PC-9 (cell line): Measurements from ENCODE around the gene HINT2. TPM values are rescaled to one million over a fixed set of nuclear protein-coding genes. Genes with fewer than 3 reads are reported as not detected.

ENCODE experiments used
- BruUV-seq: library from RNA; stranded (reverse); fragments of 400-500 nt; replicated peaks from 2 replicates; lab custom pipeline; 2021; lab: Mats Ljungman, UMichigan
- CTCF ChIA-PET: fragments of 300-600 bp; sonication (Branson Sonifier 250); formaldehyde crosslinking; loops from one replicate; lab custom pipeline; 2022; ENCODE audit warnings: antibody characterized with exemption; lab: Charles Lee
- POLR2A ChIA-PET: fragments of 300-600 bp; sonication (Branson Sonifier 250); formaldehyde crosslinking; loops from one replicate; lab custom pipeline; 2022; ENCODE audit warnings: antibody characterized with exemption; ENCODE audit not compliant: unreplicated experiment; lab: Charles Lee
- DNase-seq, 2 experiments: peaks; one replicate each; pipeline versions ENCODE4 v3.0.0 to v3.0.0-alpha.2; 2015 to 2022; ENCODE audit warnings: mixed read lengths in 1 of 2
- H2AFZ ChIP-seq: fragments of 200-600 bp; sonication (generic); 2 replicates; pipeline ENCODE4 v1.8.1; 2017; ENCODE audit warnings: antibody characterized with exemption
- H3F3A ChIP-seq: fragments of 200-600 bp; sonication (generic); 2 replicates; pipeline ENCODE4 v1.8.1; 2017; ENCODE audit warnings: antibody characterized with exemption, mild to moderate bottlenecking, low read depth; ENCODE audit not compliant: insufficient read depth
- H3K27ac ChIP-seq: fragments of 200-600 bp; sonication (generic); 2 replicates; pipeline ENCODE4 v1.6.1; 2016; ENCODE audit warnings: mixed run types
- H3K27me3 ChIP-seq: fragments of 200-600 bp; sonication (generic); 2 replicates; pipeline ENCODE4 v1.6.1; 2016; ENCODE audit warnings: low read depth, mixed run types; ENCODE audit not compliant: insufficient read depth
- H3K36me3 ChIP-seq: fragments of 200-600 bp; sonication (generic); 2 replicates; pipeline ENCODE4 v1.6.1; 2016; ENCODE audit warnings: low read depth, mixed run types
- H3K4me1 ChIP-seq: fragments of 200-600 bp; sonication (generic); replicated peaks from 2 replicates; pipeline ENCODE4 v1.6.1; 2016; ENCODE audit warnings: mixed run types; ENCODE audit not compliant: insufficient read depth
- H3K4me2 ChIP-seq: fragments of 200-600 bp; sonication (generic); 2 replicates; pipeline ENCODE4 v1.6.1; 2017; ENCODE audit warnings: mixed run types
- H3K4me3 ChIP-seq: fragments of 200-600 bp; sonication (generic); 2 replicates; pipeline ENCODE4 v1.6.1; 2016; ENCODE audit warnings: mixed run types
- H3K79me2 ChIP-seq: fragments of 200-600 bp; sonication (generic); 2 replicates; pipeline ENCODE4 v1.6.1; 2017; ENCODE audit warnings: low read depth, mixed run types
- H3K9me2 ChIP-seq: fragments of 200-600 bp; sonication (generic); 2 replicates; pipeline ENCODE4 v1.8.1; 2017; ENCODE audit warnings: mild to moderate bottlenecking; ENCODE audit not compliant: insufficient read depth
- H3K9me3 ChIP-seq: fragments of 200-600 bp; sonication (generic); 2 replicates; pipeline ENCODE4 v1.8.1; 2016; ENCODE audit warnings: low read depth; ENCODE audit not compliant: insufficient read depth
- H4K20me1 ChIP-seq: fragments of 200-600 bp; sonication (generic); 2 replicates; pipeline ENCODE4 v1.8.1; 2017; ENCODE audit not compliant: insufficient read depth
- EZH2 ChIP-seq: fragments of 200-600 bp; sonication (generic); IDR thresholded peaks from 2 replicates; pipeline ENCODE4 v1.8.0; 2017; ENCODE audit warnings: antibody characterized with exemption, low read depth
- intact Hi-C: fragments of 100-400 bp; cut with micrococcal nuclease; formaldehyde crosslinking; loops from one replicate; pipeline ENCODE4 v1.10.0; 2022; ENCODE audit not compliant: unreplicated experiment
- total RNA-seq: library from RNA; stranded (reverse); gene quantifications from 2 replicates; pipeline ENCODE4 v1.2.3, GENCODE V29; 2021
- TF ChIP-seq, protein P1 (sequence below): fragments of 200-600 bp; sonication (generic); conservative IDR thresholded peaks from 2 replicates; pipeline ENCODE4 v1.6.1; 2017; ENCODE audit warnings: mixed run types, antibody characterized with exemption, mild to moderate bottlenecking, moderate library complexity

HINT2 gene
- total RNA-seq, 1 experiment from 2014 or later = 53.1 TPM

- TSS peak; percentile 69 for BruUV-seq
- H4K20me1 ChIP-seq = no peaks in the 10 kb centered on the region
- no peaks in the 10 kb centered on the region for H3K9me3 ChIP-seq
- no peaks in the 10 kb centered on the region for H3K27me3 ChIP-seq
- H2AFZ ChIP-seq = no peak overlapping the region
- POLR2A ChIA-PET = interaction anchor here (0.6 kb wide), 2 partner anchors 100 to 295 kb away, joined by 3 read pairs; no protein-coding TSS in a partner anchor
- H3K4me3 ChIP-seq = peak overlapping the region; percentile 66; the same call in 1 of the 2 replicates
- H3K79me2 ChIP-seq = no peaks in the 10 kb centered on the region
- peak overlapping the region; percentile 87 for H3K4me2 ChIP-seq
- peaks cover 8% of the 10 kb centered on the region for H3K4me1 ChIP-seq
- TF ChIP-seq, protein P1, sequence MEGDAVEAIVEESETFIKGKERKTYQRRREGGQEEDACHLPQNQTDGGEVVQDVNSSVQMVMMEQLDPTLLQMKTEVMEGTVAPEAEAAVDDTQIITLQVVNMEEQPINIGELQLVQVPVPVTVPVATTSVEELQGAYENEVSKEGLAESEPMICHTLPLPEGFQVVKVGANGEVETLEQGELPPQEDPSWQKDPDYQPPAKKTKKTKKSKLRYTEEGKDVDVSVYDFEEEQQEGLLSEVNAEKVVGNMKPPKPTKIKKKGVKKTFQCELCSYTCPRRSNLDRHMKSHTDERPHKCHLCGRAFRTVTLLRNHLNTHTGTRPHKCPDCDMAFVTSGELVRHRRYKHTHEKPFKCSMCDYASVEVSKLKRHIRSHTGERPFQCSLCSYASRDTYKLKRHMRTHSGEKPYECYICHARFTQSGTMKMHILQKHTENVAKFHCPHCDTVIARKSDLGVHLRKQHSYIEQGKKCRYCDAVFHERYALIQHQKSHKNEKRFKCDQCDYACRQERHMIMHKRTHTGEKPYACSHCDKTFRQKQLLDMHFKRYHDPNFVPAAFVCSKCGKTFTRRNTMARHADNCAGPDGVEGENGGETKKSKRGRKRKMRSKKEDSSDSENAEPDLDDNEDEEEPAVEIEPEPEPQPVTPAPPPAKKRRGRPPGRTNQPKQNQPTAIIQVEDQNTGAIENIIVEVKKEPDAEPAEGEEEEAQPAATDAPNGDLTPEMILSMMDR = peak; percentile 44; the same call in 1 of the 2 replicates
- TF ChIP-seq EZH2 = no peak
- peaks cover 13% of the 10 kb centered on the region; the same call in 1 of the 2 replicates for H3F3A ChIP-seq
- intact Hi-C loops = no loop called here
- CTCF ChIA-PET = interaction anchor here (1.5 kb wide), 1 partner anchor 77 kb away, joined by 4 read pairs; no protein-coding TSS in a partner anchor
- no peaks in the 10 kb centered on the region for H3K9me2 ChIP-seq
- DNase-seq = no peak
- H3K36me3 ChIP-seq = no peaks in the 10 kb centered on the region
- peak overlapping the region; percentile 79; the same call in 1 of the 2 replicates for H3K27ac ChIP-seq
These were observed 1.3 kb downstream of the HINT2 start for GRCh38 chr9:35813434-35814105.

DNA sequence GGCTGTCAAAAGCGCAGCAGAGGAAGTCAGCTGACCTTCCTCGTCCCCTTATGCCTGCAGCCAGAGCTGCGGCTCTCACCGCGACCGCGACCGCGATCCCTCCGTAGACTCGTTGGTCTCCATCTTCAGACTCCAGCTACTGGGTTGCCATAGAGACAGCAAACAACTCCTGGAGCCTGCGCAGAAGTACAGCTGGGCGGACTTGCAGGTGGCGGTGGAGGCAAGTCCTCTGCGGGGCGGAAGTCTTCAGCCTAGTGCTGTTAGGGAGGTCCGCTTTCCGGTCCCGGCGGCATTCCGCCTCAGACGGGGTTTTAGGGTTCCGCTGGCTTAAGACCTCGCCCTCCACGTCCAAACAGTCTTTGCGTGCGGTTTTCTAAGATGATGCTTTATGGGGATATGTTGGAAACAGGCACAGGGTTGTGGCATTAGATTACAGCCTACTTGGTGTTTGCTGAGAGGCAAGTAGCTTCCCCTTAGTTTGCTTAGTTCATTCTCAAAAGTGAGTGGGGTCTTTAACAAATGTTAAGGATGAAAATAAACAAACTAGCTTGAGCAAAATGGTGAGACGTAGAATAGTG lies 2.7 kb downstream of the HINT2 start, which contains the start of gene SPAG8:
Gene SPAG8, minus strand, starts transcription at position 238 of the 578 bp plus-strand sequence. Its CDS starts 115 bp downstream, at position 123.
- no peak within 1 kb of the TSS for H3K4me3 ChIP-seq
- peaks cover 13% of the 10 kb centered on the region; the same call in 1 of the 2 replicates for H3F3A ChIP-seq
- no peak within 1 kb of the TSS for H3K4me2 ChIP-seq
- peak in 1 of 2 experiments; percentile 52 for DNase-seq
- no peak for TF ChIP-seq EZH2
- TF ChIP-seq, protein P1 = no peak
- no peaks in the 10 kb centered on the region for H4K20me1 ChIP-seq
- intact Hi-C loops = no loop called here
- H3K27ac ChIP-seq = no peak within 1 kb of the TSS
- CTCF ChIA-PET = interaction anchor here (0.6 to 1.5 kb wide), 4 partner anchors 22 to 211 kb away, joined by 3 read pairs; no protein-coding TSS in a partner anchor
- H3K9me2 ChIP-seq = no peaks in the 10 kb centered on the region
- H3K79me2 ChIP-seq = no peaks in the 10 kb centered on the region
- BruUV-seq = no TSS peak
- no peaks in the 10 kb centered on the region for H3K9me3 ChIP-seq
- no peaks in the 10 kb centered on the region for H3K27me3 ChIP-seq
- H2AFZ ChIP-seq = no peak within 1 kb of the TSS
- POLR2A ChIA-PET = interaction anchor here (0.5 to 0.6 kb wide), 3 partner anchors 63 to 1143 kb away, joined by 3 to 4 read pairs (median 4); partner anchors contain the start of genes GBA2 and RGP1
- H3K4me1 ChIP-seq = peaks cover 8% of the 10 kb centered on the region
- H3K36me3 ChIP-seq = no peaks in the 10 kb centered on the region

- H3K79me2 ChIP-seq = no peaks in the 10 kb centered on the region
- H3K27me3 ChIP-seq = no peaks in the 10 kb centered on the region
- CTCF ChIA-PET = interaction anchor here (0.6 to 1.5 kb wide), 5 partner anchors 21 to 212 kb away, joined by 3 to 8 read pairs (median 3); no protein-coding TSS in a partner anchor
- no peaks in the 10 kb centered on the region for H3K9me3 ChIP-seq
- peaks cover 13% of the 10 kb centered on the region; the same call in 1 of the 2 replicates for H3F3A ChIP-seq
- BruUV-seq = no TSS peak
- POLR2A ChIA-PET = interaction anchor here (0.6 kb wide), 1 partner anchor 1143 kb away, joined by 4 read pairs; no protein-coding TSS in a partner anchor
- no peaks in the 10 kb centered on the region for H4K20me1 ChIP-seq
- no peak overlapping the region for H3K27ac ChIP-seq
- H3K36me3 ChIP-seq = no peaks in the 10 kb centered on the region
- peaks cover 8% of the 10 kb centered on the region for H3K4me1 ChIP-seq
- no peak overlapping the region for H2AFZ ChIP-seq
- no peak overlapping the region for H3K4me2 ChIP-seq
- DNase-seq = no peak
- no peak for TF ChIP-seq EZH2
- TF ChIP-seq, protein P1 = no peak
- intact Hi-C loops = no loop called here
- H3K9me2 ChIP-seq = no peaks in the 10 kb centered on the region
- no peak overlapping the region for H3K4me3 ChIP-seq
These were observed 3.3 kb downstream of the HINT2 start for GRCh38 chr9:35811381-35812024.
